Right hindlimb (tissue), 1 donor: ENCODE results near the gene TCF15.
A peak's percentile ranks its signal among the peaks of the same experiment; 100 is the strongest.

ENCODE experiments used
- DNase-seq: peaks from one replicate; pipeline ENCODE4 v3.0.0-alpha.2; 2018

The TCF15 gene

GRCh38 chr20:576156-576555 is 34.0 kb downstream of the TCF15 start:
- DNase-seq = no peak

DNA sequence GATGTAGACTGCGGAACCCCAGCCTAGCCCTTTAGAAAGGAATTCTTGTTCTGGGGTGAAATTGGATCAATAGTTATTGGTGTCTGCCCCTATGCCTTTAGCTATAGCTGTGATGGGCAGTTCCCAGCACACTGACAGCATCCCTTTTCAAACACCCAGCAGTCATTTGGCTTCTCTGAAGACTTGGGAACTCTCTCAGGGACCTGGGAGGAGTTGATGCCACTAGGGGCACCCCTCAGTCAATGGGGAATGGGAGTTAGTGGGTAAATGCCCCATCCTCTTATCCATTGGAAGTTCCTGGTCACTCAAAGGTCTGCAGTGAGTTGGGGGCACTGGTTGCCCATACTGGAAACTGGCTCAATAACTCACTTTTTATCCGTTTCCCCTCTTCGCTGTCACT is 34.9 kb downstream of the TCF15 start:
- no peak for DNase-seq

GRCh38 chr20:574297-574942 is 35.7 kb downstream of the TCF15 start:
- no peak for DNase-seq

- no peak for DNase-seq
These were observed 36.5 kb downstream of the TCF15 start for GRCh38 chr20:573414-574296.

DNA sequence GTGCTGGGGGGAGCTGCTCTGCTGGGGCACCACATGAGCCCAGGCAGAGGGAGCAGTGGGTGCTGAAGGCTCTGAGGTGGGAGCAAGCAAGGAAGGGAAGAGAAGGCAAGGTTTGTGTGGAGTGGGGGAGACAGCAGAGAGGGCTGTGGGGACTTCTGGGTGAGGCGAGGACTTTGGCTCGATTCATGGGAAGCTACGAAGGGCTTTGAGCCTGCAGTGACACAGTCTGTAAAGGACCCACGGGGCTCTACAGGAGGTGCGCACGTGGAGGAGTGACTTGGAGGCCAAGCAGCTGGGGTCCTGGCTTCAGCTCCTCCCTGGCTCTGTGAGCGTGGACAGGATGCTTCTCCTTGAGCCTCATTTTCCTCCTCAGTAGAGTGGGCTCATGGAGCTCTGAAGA is 37.4 kb downstream of the TCF15 start:
- peak; percentile 49 for DNase-seq

DNA sequence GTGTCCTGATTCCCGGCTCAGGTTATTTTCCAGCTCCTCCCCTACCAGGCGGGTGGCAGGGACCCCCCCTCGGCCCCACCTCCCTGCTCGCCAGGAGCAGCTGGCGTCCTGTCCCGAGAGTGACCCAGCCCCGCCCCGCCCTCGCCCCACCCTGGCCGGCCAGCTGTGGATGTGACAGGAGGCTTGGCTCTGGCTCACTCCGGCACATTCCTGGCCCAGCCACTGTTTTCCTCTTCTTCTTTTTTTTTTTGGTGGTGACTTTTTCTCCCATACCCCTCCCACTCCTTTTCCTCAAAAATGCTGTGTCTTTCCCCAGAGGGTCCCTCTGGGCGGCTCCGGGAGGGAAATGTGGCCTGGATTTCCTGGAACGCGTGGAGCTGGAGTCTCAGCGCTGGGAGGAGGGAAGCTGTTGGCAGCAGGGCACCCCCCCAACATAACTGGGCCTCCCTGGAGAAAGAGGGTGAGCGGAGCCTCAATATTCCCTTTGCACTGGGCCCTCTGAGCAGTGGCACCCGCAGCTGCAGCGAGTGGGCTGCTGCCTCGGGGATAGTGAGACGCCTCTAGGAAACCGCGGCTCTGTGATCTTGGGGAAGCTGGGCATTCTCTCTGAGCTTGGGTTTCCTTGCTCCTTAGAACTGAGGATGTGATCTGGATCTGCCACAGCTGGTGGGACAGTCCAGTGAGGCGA is 38.2 kb downstream of the TCF15 start:
- DNase-seq = peak; percentile 90

DNA sequence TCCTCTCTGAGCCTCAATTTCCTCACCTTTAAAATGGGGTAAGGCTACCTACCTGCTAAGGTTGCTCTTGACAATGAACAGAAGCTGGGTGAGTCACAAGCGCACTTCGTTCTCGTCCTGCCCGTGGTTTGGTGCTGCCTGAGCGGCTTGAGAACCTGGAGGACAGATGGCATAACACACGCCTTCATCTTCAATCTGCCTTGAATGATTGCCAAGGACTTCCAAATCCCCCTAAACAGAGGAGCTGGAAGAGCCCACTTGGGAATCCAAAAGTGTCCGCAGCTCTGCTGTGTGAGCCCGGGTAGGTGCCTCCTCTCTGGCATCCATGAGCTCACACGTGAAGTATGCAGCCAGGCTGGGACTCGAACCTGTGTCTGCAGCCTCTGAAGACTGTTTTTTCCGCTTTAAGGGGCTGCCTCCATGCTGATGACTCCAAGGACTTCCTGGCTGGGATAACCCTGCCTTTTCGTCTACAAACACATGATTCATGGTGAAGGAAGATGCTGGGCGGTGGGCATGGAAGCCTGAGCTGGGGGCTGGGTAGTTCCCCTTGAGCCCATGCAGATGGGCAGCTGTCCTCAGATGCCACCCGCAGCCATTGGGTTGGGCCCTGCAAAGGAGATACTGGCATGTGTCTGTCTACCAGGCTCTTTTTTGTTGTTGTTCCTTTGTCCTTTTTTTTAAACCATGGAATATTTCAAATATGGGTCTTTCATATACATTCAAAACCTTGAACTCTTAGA is 41.3 kb downstream of the TCF15 start:
- DNase-seq = no peak

DNA sequence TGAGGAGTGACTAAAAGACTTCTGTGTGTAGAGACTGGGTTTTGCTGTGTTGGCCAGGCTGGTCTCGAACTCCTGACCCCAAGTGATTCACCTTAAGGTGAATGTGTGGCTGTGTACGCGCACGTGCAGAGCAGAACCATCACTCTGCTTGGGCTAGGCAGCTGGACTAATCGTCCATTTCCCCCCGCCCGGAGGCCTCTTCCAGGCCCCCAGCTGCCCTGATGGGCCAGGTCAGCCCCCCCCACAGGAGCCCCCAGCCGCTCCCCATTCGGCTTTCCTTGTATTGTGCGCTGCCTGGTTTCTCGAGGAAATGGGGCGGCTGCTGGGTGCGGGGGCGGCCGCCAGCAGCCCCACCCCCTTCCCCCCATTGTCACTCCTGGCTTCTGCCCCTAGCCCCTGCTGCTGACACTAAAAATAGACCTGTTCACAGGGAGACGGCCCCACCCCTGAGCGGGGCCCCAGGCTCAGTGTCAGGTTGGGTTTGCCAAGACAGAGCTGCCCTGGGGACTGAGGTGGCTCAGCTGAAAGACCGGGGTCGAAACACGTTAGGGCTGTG is 41.9 kb downstream of the TCF15 start:
- peak; percentile 37 for DNase-seq

DNA sequence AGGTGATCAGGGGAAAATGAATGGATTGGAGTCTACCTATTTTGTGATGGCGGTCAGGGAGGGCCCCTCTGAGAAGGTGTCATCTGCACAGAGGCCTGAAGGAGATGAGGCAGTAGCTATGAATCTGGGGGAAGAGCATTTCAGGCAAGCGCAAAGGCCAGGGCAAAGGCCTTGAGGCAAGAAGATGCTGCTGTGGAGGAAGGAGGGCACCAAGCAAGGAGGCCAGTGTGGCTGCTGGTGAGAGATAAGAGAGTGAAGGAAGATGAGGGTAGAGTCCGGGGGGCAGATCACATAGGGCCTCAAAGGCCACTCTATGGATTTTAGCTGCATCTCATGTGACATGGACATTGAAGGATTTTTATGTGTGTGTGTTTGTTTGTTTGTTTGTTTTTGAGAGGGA is 45.9 kb downstream of the TCF15 start:
- no peak for DNase-seq

GRCh38 chr20:563187-563586 is 46.9 kb downstream of the TCF15 start:
- no peak for DNase-seq

- no peak for DNase-seq
These were observed 47.7 kb downstream of the TCF15 start for GRCh38 chr20:562232-562897.

DNA sequence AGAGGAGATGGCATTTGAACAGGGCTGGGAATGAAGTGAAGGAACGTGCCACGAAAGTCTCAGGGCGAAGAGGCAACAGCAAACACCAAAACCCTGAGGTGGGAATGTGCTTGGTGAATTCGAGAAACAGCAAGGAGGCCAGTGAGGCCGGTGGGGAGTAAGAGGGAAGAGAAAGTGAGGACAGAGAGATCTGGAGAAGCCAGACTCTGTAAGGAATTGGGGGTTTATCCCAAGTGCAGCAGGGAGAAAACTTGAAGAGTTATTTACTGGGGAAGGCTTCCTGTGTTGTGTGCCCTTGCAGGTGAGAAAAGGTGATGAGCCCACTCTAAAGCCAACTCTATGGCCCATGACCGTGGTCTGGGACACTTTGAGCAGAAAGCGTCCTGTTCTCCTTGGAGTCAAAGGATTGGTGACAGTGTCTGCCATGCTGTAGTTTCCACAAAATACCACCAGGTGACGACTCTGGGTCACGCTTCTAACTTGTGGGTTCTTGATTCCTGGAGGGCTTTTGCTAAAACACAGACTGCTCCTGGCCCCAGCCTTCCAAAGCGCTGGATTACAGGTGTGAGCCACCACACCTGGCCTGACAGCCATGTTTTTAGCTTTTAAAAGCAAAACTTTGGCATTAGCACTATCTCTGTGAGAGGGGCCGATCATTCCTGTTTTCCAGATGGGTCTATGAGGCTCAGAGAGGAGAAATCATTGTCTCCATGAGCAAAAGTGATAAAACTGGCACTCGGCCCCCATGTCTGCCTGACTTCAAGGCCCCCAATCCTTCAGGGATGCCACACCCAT is 48.5 kb downstream of the TCF15 start:
- peak; percentile 76 for DNase-seq

DNA sequence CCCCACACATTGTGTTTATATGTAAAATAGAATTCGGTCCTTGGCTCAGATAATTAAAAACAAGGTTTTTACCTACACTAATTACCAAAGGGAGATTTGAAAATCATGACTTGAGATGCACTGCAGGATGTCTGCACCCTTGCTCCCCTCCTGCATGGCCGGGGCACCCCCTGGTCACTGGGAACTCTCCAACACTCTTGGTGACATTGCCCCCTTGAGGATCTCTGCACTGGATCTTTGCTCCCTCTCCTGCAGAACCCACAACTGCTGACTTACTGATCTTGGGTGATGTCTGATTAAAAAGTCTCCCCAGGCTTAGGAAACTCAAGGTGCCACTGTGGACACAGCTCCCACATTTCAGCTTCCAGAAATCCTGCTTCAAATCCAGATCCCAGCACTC is 49.4 kb downstream of the TCF15 start:
- DNase-seq = no peak

- no peak for DNase-seq
These were observed 52.0 kb downstream of the TCF15 start for GRCh38 chr20:558117-558516.

- no peak for DNase-seq
These were observed 53.1 kb downstream of the TCF15 start for GRCh38 chr20:556984-557383.

- no peak for DNase-seq
These were observed 54.1 kb downstream of the TCF15 start for GRCh38 chr20:555976-556385.
